ENCODE data around the gene PGR. TPM values are rescaled to one million over a fixed set of nuclear protein-coding genes. Genes with fewer than 3 reads are reported as not detected.

Gene PGR
- total RNA-seq, 1 experiment from 2014 or later, result 0.24 TPM

DNA sequence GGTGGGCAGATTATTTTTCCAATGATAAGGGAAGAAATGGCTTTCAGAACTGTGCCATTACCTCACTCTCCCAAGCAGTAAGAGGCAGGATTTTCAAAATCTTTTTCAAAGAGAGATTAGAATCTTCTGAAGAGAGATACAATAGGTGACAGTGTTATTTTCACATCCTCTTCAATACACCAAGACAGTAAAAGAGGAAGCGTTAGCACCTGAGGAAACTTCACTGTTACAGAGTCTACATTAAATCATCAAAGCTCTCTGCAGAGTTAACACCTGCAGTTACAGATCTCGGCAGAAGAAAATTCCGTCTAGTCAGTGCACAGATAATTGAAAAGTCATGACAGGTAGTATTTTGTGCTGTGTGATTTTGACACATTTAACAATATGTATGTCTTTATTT lies 144.9 kb downstream of the PGR start:
- no peaks in the 10 kb centered on the region for H3K27me3 ChIP-seq (replicated peaks; ENCODE audit: insufficient read depth, low read depth, low read length, poor library complexity)
- DNase-seq (ENCODE audit: low spot score), result no peak
- POLR2A ChIA-PET (ENCODE audit: low non-redundant PET), result no interaction called here
- no TSS peak for BruUV-seq (replicated peaks)
- H3K4me3 ChIP-seq (ENCODE audit: low read depth, low read length, poor library complexity, severe bottlenecking), result no peak overlapping the region
- H3K36me3 ChIP-seq (ENCODE audit: insufficient read depth, low read length, poor library complexity, severe bottlenecking), result no peaks in the 10 kb centered on the region
- H3K4me1 ChIP-seq (ENCODE audit: insufficient read depth, low read length, poor library complexity, severe bottlenecking), result no peaks in the 10 kb centered on the region
- TF ChIP-seq, protein P1, sequence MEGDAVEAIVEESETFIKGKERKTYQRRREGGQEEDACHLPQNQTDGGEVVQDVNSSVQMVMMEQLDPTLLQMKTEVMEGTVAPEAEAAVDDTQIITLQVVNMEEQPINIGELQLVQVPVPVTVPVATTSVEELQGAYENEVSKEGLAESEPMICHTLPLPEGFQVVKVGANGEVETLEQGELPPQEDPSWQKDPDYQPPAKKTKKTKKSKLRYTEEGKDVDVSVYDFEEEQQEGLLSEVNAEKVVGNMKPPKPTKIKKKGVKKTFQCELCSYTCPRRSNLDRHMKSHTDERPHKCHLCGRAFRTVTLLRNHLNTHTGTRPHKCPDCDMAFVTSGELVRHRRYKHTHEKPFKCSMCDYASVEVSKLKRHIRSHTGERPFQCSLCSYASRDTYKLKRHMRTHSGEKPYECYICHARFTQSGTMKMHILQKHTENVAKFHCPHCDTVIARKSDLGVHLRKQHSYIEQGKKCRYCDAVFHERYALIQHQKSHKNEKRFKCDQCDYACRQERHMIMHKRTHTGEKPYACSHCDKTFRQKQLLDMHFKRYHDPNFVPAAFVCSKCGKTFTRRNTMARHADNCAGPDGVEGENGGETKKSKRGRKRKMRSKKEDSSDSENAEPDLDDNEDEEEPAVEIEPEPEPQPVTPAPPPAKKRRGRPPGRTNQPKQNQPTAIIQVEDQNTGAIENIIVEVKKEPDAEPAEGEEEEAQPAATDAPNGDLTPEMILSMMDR (conservative IDR thresholded peaks at IDR 0.05; ENCODE audit: low read depth, low read length), result no peak
- no peak for TF ChIP-seq EZH2 (IDR thresholded peaks at IDR 0.05; ENCODE audit: borderline replicate concordance, low read depth, low read length, poor library complexity, severe bottlenecking)
- no peak overlapping the region for H3K27ac ChIP-seq (ENCODE audit: low read depth, low read length, poor library complexity, severe bottlenecking)
- no peaks in the 10 kb centered on the region for H3K9me3 ChIP-seq (ENCODE audit: low read depth, low read length, poor library complexity, severe bottlenecking)
- CTCF ChIA-PET, result no interaction called here
- intact Hi-C loops (cut with micrococcal nuclease; ENCODE audit: unreplicated experiment), result loop anchor here (10.0 kb wide), 1 partner anchor 340 kb away; no protein-coding TSS in a partner anchor

DNA sequence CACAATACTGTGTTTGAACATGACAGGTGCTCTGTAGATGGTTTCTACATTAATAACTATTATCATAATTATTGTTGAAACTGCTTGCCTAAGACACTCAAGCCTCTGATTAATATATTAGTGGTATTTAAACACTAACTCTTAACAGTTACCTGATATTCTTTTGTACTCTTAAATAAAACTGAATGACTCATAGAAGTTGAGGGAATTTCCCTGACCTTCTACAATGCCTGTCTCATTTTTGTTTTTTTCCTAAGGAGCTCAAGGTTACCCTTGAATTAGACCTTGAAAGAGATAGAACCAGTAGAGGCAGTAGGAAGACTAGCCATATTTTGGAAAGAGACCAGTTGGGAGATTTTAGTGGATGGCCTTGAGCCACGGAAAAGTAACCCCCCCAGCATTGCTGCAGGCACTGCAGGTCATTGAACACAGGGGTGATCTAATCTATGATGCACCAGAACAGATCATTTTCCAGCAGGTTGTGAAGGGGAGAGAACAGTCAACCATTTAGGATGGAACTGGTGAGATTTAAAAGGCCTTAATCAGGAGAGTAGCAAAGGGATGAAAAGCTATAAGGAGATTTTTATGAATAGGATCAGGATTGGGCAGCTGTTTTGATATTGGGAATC lies 148.3 kb downstream of the PGR start:
- no peaks in the 10 kb centered on the region for H3K4me1 ChIP-seq (ENCODE audit: insufficient read depth, low read length, poor library complexity, severe bottlenecking)
- POLR2A ChIA-PET (ENCODE audit: low non-redundant PET), result no interaction called here
- no peak overlapping the region for H3K27ac ChIP-seq (ENCODE audit: low read depth, low read length, poor library complexity, severe bottlenecking)
- no peaks in the 10 kb centered on the region for H3K36me3 ChIP-seq (ENCODE audit: insufficient read depth, low read length, poor library complexity, severe bottlenecking)
- no peak overlapping the region for H3K4me3 ChIP-seq (ENCODE audit: low read depth, low read length, poor library complexity, severe bottlenecking)
- H3K9me3 ChIP-seq (ENCODE audit: low read depth, low read length, poor library complexity, severe bottlenecking), result no peaks in the 10 kb centered on the region
- intact Hi-C loops (cut with micrococcal nuclease; ENCODE audit: unreplicated experiment), result loop anchor here (2.0 to 10.0 kb wide), 2 partner anchors 343 to 455 kb away; no protein-coding TSS in a partner anchor
- H3K27me3 ChIP-seq (replicated peaks; ENCODE audit: insufficient read depth, low read depth, low read length, poor library complexity), result no peaks in the 10 kb centered on the region
- no TSS peak for BruUV-seq (replicated peaks)
- CTCF ChIA-PET, result interaction anchor here (0.6 kb wide), 1 partner anchor 456 kb away, joined by 7 read pairs; no protein-coding TSS in a partner anchor
- TF ChIP-seq, protein P1 (conservative IDR thresholded peaks at IDR 0.05; ENCODE audit: low read depth, low read length), result no peak
- TF ChIP-seq EZH2 (IDR thresholded peaks at IDR 0.05; ENCODE audit: borderline replicate concordance, low read depth, low read length, poor library complexity, severe bottlenecking), result no peak
- DNase-seq (ENCODE audit: low spot score), result no peak

DNA sequence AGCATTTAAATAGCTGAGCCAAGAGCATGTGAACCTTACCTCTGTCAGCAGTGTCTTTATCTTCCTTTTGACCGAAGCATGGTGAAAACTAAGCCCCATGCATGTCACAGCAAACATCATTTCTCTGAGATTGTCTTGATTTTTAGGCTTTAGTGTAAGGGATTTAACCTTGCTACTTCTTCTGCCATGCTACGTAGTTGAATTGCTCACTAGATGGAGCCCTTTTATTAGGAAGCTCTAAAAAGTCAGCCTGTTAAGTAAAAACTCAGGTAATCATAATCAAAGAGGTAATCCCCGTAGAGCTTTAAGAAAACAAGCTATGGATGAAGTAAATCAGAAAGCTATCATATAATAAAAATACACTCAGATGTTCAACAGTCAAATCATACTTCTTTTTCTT lies 149.5 kb downstream of the PGR start:
- no TSS peak for BruUV-seq (replicated peaks)
- no peak overlapping the region for H3K27ac ChIP-seq (ENCODE audit: low read depth, low read length, poor library complexity, severe bottlenecking)
- ChIA-PET POLR2A (ENCODE audit: low non-redundant PET) (no interaction called here), CTCF (interaction anchor here (0.5 to 0.9 kb wide), 2 partner anchors 298 to 344 kb away, joined by 4 to 5 read pairs; no protein-coding TSS in a partner anchor)
- intact Hi-C loops (cut with micrococcal nuclease; ENCODE audit: unreplicated experiment), result loop anchor here (2.0 to 10.0 kb wide), 2 partner anchors 345 to 457 kb away; no protein-coding TSS in a partner anchor
- no peaks in the 10 kb centered on the region for H3K9me3 ChIP-seq (ENCODE audit: low read depth, low read length, poor library complexity, severe bottlenecking)
- H3K4me1 ChIP-seq (ENCODE audit: insufficient read depth, low read length, poor library complexity, severe bottlenecking), result no peaks in the 10 kb centered on the region
- no peak for TF ChIP-seq EZH2 (IDR thresholded peaks at IDR 0.05; ENCODE audit: borderline replicate concordance, low read depth, low read length, poor library complexity, severe bottlenecking)
- TF ChIP-seq, protein P1 (conservative IDR thresholded peaks at IDR 0.05; ENCODE audit: low read depth, low read length), result peak; percentile 58
- no peaks in the 10 kb centered on the region for H3K36me3 ChIP-seq (ENCODE audit: insufficient read depth, low read length, poor library complexity, severe bottlenecking)
- no peaks in the 10 kb centered on the region for H3K27me3 ChIP-seq (replicated peaks; ENCODE audit: insufficient read depth, low read depth, low read length, poor library complexity)
- peak; percentile 34 for DNase-seq (ENCODE audit: low spot score)
- no peak overlapping the region for H3K4me3 ChIP-seq (ENCODE audit: low read depth, low read length, poor library complexity, severe bottlenecking)
